HG03175 (cell line): Measurements from ENCODE around the gene RAD51B.
"Not testable (repeated sequence)": the region's sequence is repeated elsewhere in the genome, so short reads cannot be mapped to it uniquely, and the experiment has no call there.

Source experiments
- ATAC-seq: cut with Tn5 transposase; IDR thresholded peaks from one replicate; pipeline ENCODE4 v1.9.1; 2021; ENCODE audit warnings: mild to moderate bottlenecking, moderate library complexity; ENCODE audit not compliant: unreplicated experiment

RAD51B gene

DNA sequence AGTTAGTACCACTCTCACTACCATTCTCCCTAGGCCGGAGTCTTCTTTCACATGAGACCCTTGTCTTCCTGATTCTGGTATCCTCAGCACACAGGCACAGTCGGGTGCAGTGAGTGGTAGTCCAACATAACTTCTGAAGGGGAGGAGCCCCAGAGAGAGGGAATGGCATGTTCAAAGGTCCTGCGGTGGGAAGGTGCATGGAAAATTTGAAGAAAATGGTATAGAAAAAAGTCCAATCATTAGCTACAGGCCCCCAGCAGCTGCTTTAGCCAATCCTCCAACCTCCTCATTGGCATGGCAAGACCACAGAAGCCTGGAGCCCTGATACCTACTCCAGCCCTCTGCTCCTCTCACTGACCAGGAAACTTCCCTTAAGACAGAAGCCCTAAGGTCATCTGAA is 876.7 kb downstream of the RAD51B start:
- no peak for ATAC-seq

GRCh38 chr14:68696721-68697495 is 877.3 kb downstream of the RAD51B start:
- ATAC-seq = no peak

DNA sequence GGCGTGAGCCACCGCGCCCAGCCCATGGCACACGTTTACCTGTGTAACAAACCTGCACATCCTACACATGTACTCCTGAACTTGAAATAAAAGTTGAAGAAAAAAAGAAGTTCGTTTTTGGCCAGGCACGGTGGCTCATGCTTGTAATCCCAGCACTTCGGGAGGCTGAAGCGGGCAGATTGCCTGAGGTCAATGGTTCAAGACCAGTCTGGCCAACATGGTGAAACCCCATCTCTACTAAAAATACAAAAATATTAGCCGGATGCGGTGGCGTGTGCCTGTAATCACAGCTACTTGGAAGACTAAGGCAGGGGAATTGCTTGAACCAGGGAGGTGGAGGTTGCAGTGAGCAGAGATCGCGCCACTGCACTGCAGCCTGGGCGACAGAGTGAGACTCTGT is 879.2 kb downstream of the RAD51B start:
- not testable (repeated sequence) for ATAC-seq

DNA sequence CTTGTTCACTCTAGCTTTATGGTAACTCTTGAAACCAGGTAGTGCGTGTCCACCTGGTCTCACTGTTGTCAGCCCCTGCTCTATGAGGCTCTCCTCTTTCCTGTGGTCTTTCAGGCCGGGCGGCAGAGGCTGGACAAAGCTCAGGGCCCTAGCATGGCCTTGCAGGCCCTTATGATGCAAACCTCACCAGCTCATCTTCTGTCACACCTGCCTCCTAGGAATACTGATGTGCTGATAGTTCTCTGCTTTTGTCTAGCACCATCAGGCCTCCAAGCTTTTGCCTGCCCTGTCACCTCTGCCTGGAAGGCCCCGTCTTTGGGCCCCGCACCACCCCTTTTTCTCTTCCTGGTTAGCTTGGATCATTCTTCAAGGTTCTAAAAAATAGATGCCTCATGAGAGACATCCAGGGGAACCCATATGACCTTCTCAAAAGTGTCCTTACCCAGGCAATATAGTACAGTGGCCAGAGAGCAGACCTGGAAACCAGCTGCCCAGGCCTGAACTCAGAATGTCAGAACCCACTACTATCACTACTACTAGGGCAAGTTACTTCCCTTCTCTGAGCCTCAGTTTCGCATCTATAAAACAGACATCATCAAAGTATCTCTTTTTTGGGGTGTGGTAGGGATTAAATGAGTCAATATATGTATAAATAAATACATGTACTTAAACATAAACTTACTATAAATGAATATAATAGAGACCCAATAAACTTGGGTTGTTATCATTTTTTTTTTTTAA is 881.6 kb downstream of the RAD51B start:
- no peak for ATAC-seq

DNA sequence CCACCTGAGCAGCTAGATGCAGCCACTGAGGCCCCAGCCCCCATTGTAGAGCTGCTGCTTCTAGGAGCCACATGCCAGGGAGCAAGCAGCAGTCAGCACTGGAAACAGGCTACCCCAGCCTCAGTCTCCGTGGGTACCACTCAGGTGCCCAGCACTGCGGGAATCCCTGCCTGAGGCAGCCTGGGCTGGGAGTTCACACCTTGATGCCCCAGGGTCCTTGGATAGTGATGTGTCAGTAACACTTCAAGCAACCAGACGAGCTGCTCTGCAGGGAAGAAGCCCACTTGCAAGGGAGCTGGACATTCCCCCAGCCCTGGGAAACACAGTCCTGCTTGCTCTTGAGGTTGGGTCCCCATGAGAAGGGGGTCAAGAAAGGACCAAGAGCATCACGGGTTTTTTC is 882.6 kb downstream of the RAD51B start:
- no peak for ATAC-seq

DNA sequence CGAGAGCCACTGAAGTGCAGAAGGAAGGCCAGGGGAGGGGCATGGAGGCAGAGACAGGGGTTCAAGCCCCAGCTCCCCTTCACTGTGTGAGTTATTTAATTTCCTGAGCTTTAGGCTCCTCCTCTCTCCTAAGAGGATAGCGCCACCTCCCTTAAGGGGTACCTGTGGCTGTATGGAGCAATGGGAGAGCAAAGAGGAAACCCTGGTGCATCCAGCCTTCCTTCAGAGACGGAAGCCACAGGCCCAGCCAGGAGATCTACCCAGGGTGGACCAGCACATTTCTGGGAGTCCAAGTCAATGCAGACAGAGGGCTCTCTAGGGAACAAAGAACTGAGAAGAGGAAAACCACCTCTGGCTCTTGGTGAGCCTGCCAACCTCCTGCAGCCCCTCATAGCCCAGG is 883.0 kb downstream of the RAD51B start:
- no peak for ATAC-seq

GRCh38 chr14:68703093-68703492 is 883.5 kb downstream of the RAD51B start:
- ATAC-seq = no peak

DNA sequence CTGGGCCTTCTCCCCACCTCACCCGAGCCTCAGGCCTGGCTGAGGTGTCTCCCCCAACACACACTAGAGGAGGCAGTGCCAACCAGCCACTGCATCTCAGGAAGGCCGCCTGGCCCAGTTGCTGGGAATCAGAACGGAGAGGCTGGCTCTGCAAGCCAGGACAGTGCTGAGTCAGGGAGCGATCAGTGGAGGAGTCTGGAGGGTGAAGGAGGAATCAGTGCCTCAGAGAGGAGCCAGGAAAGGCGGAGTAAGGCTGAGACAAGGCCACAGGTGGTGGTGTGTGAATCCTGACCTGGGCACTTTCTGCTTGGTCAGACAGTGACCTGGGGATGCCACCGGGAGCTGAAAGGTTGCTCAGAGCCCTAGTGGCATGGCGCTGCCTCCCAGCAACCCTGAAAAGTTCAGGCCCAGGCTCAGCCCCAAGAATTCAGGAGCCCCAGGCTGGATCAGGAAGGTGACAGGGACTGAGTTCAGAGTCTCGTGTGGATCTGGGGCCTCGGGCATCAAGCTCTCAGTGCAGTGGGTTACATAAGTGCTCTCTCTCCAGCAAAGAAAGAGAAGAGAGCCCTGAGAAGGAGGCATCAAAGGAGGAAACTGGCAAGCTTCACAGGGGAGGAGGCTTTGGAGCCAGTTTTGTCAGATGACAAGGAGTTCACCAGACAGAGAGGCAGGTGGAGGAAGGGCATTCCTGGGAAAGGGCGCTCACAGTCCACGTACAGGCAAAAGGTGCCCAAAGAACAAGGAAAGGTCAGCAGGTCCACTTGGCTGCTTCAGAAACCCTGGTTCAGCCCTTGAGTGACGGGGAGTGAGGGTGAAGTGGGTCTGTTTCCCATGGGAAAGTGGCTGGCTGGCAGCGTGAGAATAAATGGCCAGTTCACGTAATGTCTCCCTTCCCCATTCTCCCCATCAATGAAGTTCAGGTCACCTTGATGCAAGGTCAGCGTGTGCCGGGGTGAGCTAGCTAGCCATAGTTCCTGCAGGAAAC is 885.4 kb downstream of the RAD51B start:
- no peak for ATAC-seq

GRCh38 chr14:68705741-68706283 is 886.2 kb downstream of the RAD51B start:
- ATAC-seq = no peak

GRCh38 chr14:68707482-68707881 is 887.9 kb downstream of the RAD51B start:
- no peak for ATAC-seq

- no peak for ATAC-seq
Measured at GRCh38 chr14:68708343-68708742, 888.8 kb downstream of the RAD51B start.

DNA sequence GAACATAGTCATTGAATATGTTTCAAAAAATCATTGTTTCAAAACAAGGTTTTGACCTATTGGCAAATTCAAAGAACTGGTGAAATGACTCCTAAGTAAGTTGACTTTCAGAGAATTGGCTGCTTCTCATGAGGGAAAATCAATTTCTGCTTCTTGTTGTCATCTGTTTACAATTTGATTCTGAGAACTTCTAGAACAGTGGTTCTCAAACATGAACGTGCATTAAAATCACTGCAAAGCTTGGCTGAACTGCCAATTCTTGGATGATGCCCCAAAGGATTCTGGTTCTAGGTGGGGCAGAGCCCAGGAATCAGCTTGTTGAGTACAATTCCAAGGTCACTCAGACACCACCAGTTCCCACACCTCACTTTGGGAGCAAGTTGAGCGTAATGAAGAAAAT is 889.4 kb downstream of the RAD51B start:
- no peak for ATAC-seq

GRCh38 chr14:68710776-68711175 is 891.2 kb downstream of the RAD51B start:
- ATAC-seq = no peak

GRCh38 chr14:68711561-68712309 is 892.2 kb downstream of the RAD51B start:
- ATAC-seq = no peak

GRCh38 chr14:68712703-68713370 is 893.3 kb downstream of the RAD51B start:
- ATAC-seq = no peak

DNA sequence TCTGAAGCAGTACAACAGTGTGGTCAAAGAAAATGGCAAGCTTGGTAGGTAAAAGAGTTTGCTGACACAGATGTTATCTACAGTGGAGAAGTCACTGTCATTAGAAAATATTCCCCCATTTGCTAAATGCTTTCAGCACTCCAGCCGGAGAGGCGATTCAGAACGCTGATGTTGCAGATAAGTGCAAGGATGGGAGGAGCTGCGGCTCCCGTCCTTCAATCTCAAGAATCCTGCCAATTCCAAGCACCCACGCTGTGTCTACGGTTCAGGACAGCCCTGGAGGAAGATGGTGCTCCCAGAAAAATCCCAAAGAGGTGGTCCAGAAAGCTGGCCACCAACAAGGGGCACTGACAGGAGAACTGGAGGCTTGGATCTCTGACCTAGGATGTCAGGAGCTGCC is 894.2 kb downstream of the RAD51B start:
- no peak for ATAC-seq

GRCh38 chr14:68714991-68715924 is 895.7 kb downstream of the RAD51B start:
- no peak for ATAC-seq

DNA sequence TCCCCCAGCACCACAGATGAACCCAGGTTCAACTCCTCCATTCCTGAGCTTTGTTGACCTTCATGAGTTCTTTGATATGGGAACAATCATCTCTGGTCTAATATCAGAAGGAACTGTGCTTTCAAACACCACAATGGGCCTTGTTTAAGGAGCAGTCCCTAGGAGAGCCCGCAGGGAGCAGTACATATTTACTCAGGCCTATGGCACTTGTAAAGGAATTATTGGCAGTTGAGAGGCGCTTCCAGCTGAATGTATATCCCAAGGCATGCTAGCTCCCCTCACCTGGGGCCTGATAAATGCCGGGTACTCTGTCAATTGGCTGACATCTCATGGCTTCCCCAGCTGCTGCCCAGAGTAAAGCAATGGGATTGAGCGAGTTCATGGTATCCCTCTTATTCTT is 897.1 kb downstream of the RAD51B start:
- ATAC-seq = no peak
